Caco-2 (cell line): ENCODE measurements around the gene SF3A2. TPM values are rescaled to one million over a fixed set of nuclear protein-coding genes. Genes with fewer than 3 reads are reported as not detected.

ENCODE experiments used
- BruUV-seq: library from RNA; stranded (reverse); fragments of 400-500 nt; replicated peaks from 2 replicates; lab custom pipeline; 2021; lab: Mats Ljungman, UMichigan
- CTCF ChIA-PET: fragments of 300-600 bp; sonication (Branson Sonifier 250); formaldehyde crosslinking; loops from one replicate; lab custom pipeline; 2022; ENCODE audit warnings: antibody characterized with exemption; lab: Charles Lee
- POLR2A ChIA-PET: fragments of 300-600 bp; sonication (Branson Sonifier 250); formaldehyde crosslinking; loops from one replicate; lab custom pipeline; 2022; ENCODE audit warnings: antibody characterized with exemption; lab: Charles Lee
- DNase-seq, 2 experiments: peaks; one replicate each; pipeline versions ENCODE4 v3.0.0 to v3.0.0-alpha.2; 2020 to 2022
- H3K27me3 ChIP-seq: replicated peaks from 2 replicates; pipeline ENCODE4 v1.6.0; 2011; ENCODE audit warnings: low read length; ENCODE audit not compliant: control insufficient read depth, insufficient read depth
- H3K36me3 ChIP-seq: 2 replicates; pipeline ENCODE4 v1.5.1; 2011; ENCODE audit warnings: low read length; ENCODE audit not compliant: control insufficient read depth, insufficient read depth
- H3K4me1 ChIP-seq: fragments of 250-450 bp; sonication (Bioruptor Pico); 2 replicates; pipeline ENCODE4 v1.5.1; 2020; ENCODE audit warnings: mild to moderate bottlenecking
- H3K4me3 ChIP-seq: 2 replicates; pipeline ENCODE4 v1.5.1; 2011; ENCODE audit warnings: low read depth, mild to moderate bottlenecking, control low read depth, low read length
- H3K9me3 ChIP-seq: fragments of 250-450 bp; sonication (Bioruptor Pico); 2 replicates; pipeline ENCODE4 v1.5.1; 2020; ENCODE audit warnings: mild to moderate bottlenecking, moderate library complexity
- H3K27ac Mint-ChIP-seq: one replicate; pipeline ENCODE4 v1.8.0; 2022; ENCODE audit warnings: mixed read lengths; ENCODE audit not compliant: unreplicated experiment
- H3K27me3 Mint-ChIP-seq: one replicate; pipeline ENCODE4 v1.8.0; 2022; ENCODE audit warnings: mixed read lengths; ENCODE audit not compliant: insufficient read depth, unreplicated experiment
- H3K36me3 Mint-ChIP-seq: one replicate; pipeline ENCODE4 v1.8.0; 2022; ENCODE audit warnings: mild to moderate bottlenecking, mixed read lengths; ENCODE audit not compliant: insufficient read depth, unreplicated experiment
- H3K4me1 Mint-ChIP-seq: one replicate; pipeline ENCODE4 v1.8.0; 2022; ENCODE audit warnings: low read depth, mixed read lengths; ENCODE audit not compliant: unreplicated experiment
- H3K4me3 Mint-ChIP-seq: one replicate; pipeline ENCODE4 v1.8.0; 2022; ENCODE audit warnings: mild to moderate bottlenecking, moderate library complexity, mixed read lengths; ENCODE audit not compliant: unreplicated experiment
- H3K9me3 Mint-ChIP-seq: one replicate; pipeline ENCODE4 v1.8.0; 2022; ENCODE audit warnings: mixed read lengths; ENCODE audit not compliant: unreplicated experiment
- intact Hi-C: fragments of 100-400 bp; cut with micrococcal nuclease; formaldehyde crosslinking; loops from one replicate; pipeline ENCODE4 v1.10.0; 2022; ENCODE audit not compliant: unreplicated experiment
- total RNA-seq: library from RNA; stranded (reverse); gene quantifications from 2 replicates; pipeline ENCODE4 v1.2.3, GENCODE V29; 2022
- TF ChIP-seq, protein P1 (sequence below), 2 experiments: fragments of 200-600 bp in 1 of 2; IDR thresholded peaks; 1 replicate in 1 of 2; 2 replicates in 1 of 2; pipeline versions ENCODE4 v1.5.1 to v1.8.0; 2011 to 2022; ENCODE audit warnings: antibody characterized with exemption in 1 of 2, control low read depth in 1 of 2, inconsistent platforms in 1 of 2, low read depth in 1 of 2, low read length in 1 of 2, mild to moderate bottlenecking in 1 of 2, moderate library complexity in 1 of 2; ENCODE audit not compliant: insufficient read depth in 1 of 2, severe bottlenecking in 1 of 2, unreplicated experiment in 1 of 2

Gene SF3A2
- total RNA-seq, 1 experiment from 2014 or later, result 129 TPM

GRCh38 chr19:2254064-2254872 is 17.6 kb downstream of the SF3A2 start:
- POLR2A ChIA-PET, result interaction anchor here (0.6 kb wide), 1 partner anchor 20 kb away, joined by 5 read pairs; no protein-coding TSS in a partner anchor
- peak overlapping the region; percentile 61 for H3K27ac Mint-ChIP-seq
- no peaks in the 10 kb centered on the region for H3K27me3 Mint-ChIP-seq
- BruUV-seq, result no TSS peak
- intact Hi-C loops, result no loop called here
- no peaks in the 10 kb centered on the region for H3K9me3 ChIP-seq
- H3K4me1 Mint-ChIP-seq, result no peaks in the 10 kb centered on the region
- no peak overlapping the region for H3K4me3 Mint-ChIP-seq
- no peaks in the 10 kb centered on the region for H3K9me3 Mint-ChIP-seq
- H3K36me3 Mint-ChIP-seq, result peaks cover 36% of the 10 kb centered on the region
- H3K4me1 ChIP-seq, result no peaks in the 10 kb centered on the region
- CTCF ChIA-PET, result no interaction called here
- H3K4me3 ChIP-seq, result no peak overlapping the region
- TF ChIP-seq, protein P1, sequence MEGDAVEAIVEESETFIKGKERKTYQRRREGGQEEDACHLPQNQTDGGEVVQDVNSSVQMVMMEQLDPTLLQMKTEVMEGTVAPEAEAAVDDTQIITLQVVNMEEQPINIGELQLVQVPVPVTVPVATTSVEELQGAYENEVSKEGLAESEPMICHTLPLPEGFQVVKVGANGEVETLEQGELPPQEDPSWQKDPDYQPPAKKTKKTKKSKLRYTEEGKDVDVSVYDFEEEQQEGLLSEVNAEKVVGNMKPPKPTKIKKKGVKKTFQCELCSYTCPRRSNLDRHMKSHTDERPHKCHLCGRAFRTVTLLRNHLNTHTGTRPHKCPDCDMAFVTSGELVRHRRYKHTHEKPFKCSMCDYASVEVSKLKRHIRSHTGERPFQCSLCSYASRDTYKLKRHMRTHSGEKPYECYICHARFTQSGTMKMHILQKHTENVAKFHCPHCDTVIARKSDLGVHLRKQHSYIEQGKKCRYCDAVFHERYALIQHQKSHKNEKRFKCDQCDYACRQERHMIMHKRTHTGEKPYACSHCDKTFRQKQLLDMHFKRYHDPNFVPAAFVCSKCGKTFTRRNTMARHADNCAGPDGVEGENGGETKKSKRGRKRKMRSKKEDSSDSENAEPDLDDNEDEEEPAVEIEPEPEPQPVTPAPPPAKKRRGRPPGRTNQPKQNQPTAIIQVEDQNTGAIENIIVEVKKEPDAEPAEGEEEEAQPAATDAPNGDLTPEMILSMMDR (IDR thresholded peaks at IDR 0.05; ENCODE audit: insufficient read depth in 1 of 2, low read depth in 1 of 2, low read length in 1 of 2, severe bottlenecking in 1 of 2, unreplicated experiment in 1 of 2), result peak in 1 of 2 experiments; percentile 25
- peak in 1 of 2 experiments; percentile 54 for DNase-seq
- H3K27me3 ChIP-seq, result no peaks in the 10 kb centered on the region
- no peaks in the 10 kb centered on the region for H3K36me3 ChIP-seq

- H3K4me1 ChIP-seq, result no peaks in the 10 kb centered on the region
- H3K27me3 ChIP-seq, result no peaks in the 10 kb centered on the region
- TF ChIP-seq, protein P1 (IDR thresholded peaks at IDR 0.05; ENCODE audit: insufficient read depth in 1 of 2, low read depth in 1 of 2, low read length in 1 of 2, severe bottlenecking in 1 of 2, unreplicated experiment in 1 of 2), result no peak
- Mint-ChIP-seq H3K36me3 (peaks cover 30% of the 10 kb centered on the region), H3K4me3 (no peak overlapping the region), H3K9me3 (no peaks in the 10 kb centered on the region), H3K27me3 (no peaks in the 10 kb centered on the region), H3K4me1 (no peaks in the 10 kb centered on the region), H3K27ac (no peak overlapping the region)
- H3K9me3 ChIP-seq, result no peaks in the 10 kb centered on the region
- H3K36me3 ChIP-seq, result no peaks in the 10 kb centered on the region
- intact Hi-C loops, result no loop called here
- peak in 1 of 2 experiments; percentile 37 for DNase-seq
- H3K4me3 ChIP-seq, result no peak overlapping the region
- BruUV-seq, result no TSS peak
- ChIA-PET CTCF (no interaction called here), POLR2A (interaction anchor here (0.6 kb wide), 1 partner anchor 19 kb away, joined by 5 read pairs; no protein-coding TSS in a partner anchor)
Measured at GRCh38 chr19:2255112-2255845, 18.7 kb downstream of the SF3A2 start.

DNA sequence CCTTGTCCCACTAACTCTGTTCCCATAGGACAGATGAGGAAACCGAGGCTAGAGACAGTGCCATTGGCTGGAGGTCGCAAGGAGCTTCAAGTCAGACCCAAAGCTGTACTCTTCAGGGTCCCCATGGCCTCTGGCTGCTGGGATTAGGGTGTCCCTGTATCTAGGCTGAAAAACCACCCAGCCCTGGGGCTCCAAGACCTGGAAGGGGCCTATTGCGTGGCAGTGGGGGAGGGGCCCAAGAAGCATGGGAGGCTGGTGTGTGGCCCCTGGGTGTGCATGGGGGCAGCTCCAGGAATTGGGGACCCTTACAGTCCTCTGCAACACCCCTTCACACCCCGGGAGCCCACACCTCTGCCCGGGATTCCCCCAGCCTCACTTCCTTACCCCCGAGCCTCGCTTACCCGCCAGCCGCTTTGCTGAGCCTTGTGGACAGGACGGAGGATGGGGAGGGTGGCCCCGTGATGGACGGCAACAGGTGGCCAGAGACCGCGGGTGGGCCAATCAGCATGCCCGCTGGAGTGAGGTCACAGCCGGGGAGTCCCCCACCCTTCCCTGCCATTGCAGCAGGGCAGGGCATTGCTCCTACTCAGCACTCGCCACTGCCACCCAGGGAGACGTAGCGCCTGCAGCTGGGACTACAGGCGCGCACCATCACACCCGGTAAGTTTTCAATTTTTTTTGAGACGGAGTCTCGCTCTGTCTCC is 19.5 kb downstream of the SF3A2 start, which contains the start of gene JSRP1:
JSRP1 (minus strand) TSS at position 436 of the 704 bp plus-strand sequence. CDS start 1,103 bp downstream, outside the sequence.
- Histone ChIP-seq H3K4me1 (no peaks in the 10 kb centered on the region), H3K36me3 (no peaks in the 10 kb centered on the region), H3K4me3 (no peak within 1 kb of the TSS), H3K9me3 (no peaks in the 10 kb centered on the region), H3K27me3 (no peaks in the 10 kb centered on the region)
- Mint-ChIP-seq H3K4me1 (no peaks in the 10 kb centered on the region), H3K36me3 (peaks cover 24% of the 10 kb centered on the region), H3K9me3 (no peaks in the 10 kb centered on the region), H3K4me3 (no peak within 1 kb of the TSS), H3K27ac (no peak within 1 kb of the TSS), H3K27me3 (no peaks in the 10 kb centered on the region)
- no TSS peak for BruUV-seq
- ChIA-PET CTCF (no interaction called here), POLR2A (no interaction called here)
- TF ChIP-seq, protein P1 (IDR thresholded peaks at IDR 0.05; ENCODE audit: insufficient read depth in 1 of 2, low read depth in 1 of 2, low read length in 1 of 2, severe bottlenecking in 1 of 2, unreplicated experiment in 1 of 2), result no peak
- DNase-seq, result no peak
- intact Hi-C loops, result no loop called here
